Effector memory CD8-positive, alpha-beta T cell (primary cell): ENCODE measurements around the gene KRTAP10-12.

Experiments
- ATAC-seq: fragments of 150-1000 bp; cut with Tn5 transposase; replicated peaks from 2 replicates; pipeline ENCODE4 v1.10.0; 2021; ENCODE audit warnings: mild to moderate bottlenecking, moderate library complexity
- DNase-seq, 3 experiments: peaks; one replicate each; pipeline ENCODE4 v3.0.0; 2021
- H3K27ac Mint-ChIP-seq, 2 donors: one replicate each; pipeline ENCODE4 v1.8.0; 2022; ENCODE audit warnings: mild to moderate bottlenecking in 2 of 2, mixed read lengths in 2 of 2, moderate library complexity in 2 of 2
- H3K27me3 Mint-ChIP-seq, 2 donors: one replicate each; pipeline ENCODE4 v1.8.0; 2022; ENCODE audit warnings: mixed read lengths in 2 of 2
- H3K36me3 Mint-ChIP-seq: one replicate; pipeline ENCODE4 v1.8.0; 2022; ENCODE audit warnings: mild to moderate bottlenecking, moderate library complexity, mixed read lengths; ENCODE audit not compliant: insufficient read depth
- H3K4me1 Mint-ChIP-seq, 2 donors: one replicate each; pipeline ENCODE4 v1.8.0; 2022; ENCODE audit warnings: low read depth in 2 of 2, mixed read lengths in 2 of 2
- H3K4me3 Mint-ChIP-seq, 2 donors: one replicate each; pipeline ENCODE4 v1.8.0; 2022; ENCODE audit warnings: mild to moderate bottlenecking in 2 of 2, mixed read lengths in 2 of 2, moderate library complexity in 2 of 2
- H3K9me3 Mint-ChIP-seq, 2 donors: one replicate each; pipeline ENCODE4 v1.8.0; 2022; ENCODE audit warnings: mixed read lengths in 2 of 2

Gene KRTAP10-12

DNA sequence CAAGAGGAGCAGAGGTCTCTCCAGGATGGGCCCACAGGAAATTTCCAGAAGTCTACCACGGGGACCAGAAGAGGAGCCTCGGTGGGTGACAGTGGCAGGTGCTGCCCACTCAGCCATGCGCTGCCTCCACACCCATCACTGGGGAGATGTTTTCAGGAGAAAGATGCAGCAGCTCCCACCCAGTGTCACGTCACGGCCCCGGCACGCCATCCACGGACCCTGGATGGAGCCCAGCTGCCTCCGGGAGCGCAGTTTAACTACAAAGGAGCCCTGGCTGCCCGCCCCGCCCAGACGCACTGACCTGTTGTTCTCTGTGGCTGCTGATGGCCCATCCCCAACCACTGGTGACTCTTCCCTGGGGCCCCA is 7.6 kb downstream of the KRTAP10-12 start:
- Mint-ChIP-seq H3K4me1 (peaks cover 20 to 25% of the 10 kb centered on the region in 2 donors), H3K4me3 (no peak overlapping the region), H3K27ac (no peak overlapping the region), H3K36me3 (no peaks in the 10 kb centered on the region), H3K9me3 (peaks cover 0 to 4% of the 10 kb centered on the region in 2 donors), H3K27me3 (peaks cover 88 to 100% of the 10 kb centered on the region in 2 donors)
- ATAC-seq (no peak), DNase-seq (no peak)

DNA sequence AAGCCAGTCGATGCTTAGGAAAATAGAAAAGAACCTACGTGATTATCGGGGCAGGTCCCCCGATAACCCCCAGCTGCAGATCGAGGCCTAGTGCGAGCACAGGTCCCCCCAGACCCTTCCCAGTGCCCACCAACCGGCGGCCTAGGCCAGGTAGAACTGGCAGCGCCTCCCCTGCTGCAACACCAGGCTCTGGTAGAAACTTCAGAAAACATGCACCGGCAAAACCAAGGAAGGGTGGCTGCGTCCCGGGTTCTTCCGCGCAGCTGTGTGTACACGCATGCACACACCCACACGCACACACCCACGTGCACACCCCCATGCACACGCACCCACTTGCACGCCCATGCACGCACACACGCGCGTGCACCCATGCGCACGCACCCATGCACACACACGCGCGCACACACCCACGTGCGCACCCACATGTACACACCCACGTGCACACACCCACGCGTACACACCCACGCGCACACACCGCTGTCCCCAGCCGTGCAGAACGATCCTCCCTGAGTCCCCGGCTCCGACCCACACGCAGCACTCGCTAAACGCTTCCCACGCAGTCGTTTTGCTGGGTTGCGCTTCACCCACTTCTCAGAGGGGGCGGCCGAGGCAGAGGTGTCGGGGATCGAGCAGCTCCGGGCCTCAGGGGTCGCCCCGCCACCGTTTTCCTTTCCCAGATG is 9.2 kb downstream of the KRTAP10-12 start:
- Mint-ChIP-seq H3K4me1 (peaks cover 31 to 32% of the 10 kb centered on the region in 2 donors), H3K9me3 (peaks cover 0 to 4% of the 10 kb centered on the region in 2 donors), H3K4me3 (peak overlapping the region in 1 of 2 donors; percentile 18), H3K36me3 (no peaks in the 10 kb centered on the region), H3K27ac (no peak overlapping the region), H3K27me3 (peaks cover 88 to 100% of the 10 kb centered on the region in 2 donors)
- ATAC-seq (no peak), DNase-seq (no peak)

DNA sequence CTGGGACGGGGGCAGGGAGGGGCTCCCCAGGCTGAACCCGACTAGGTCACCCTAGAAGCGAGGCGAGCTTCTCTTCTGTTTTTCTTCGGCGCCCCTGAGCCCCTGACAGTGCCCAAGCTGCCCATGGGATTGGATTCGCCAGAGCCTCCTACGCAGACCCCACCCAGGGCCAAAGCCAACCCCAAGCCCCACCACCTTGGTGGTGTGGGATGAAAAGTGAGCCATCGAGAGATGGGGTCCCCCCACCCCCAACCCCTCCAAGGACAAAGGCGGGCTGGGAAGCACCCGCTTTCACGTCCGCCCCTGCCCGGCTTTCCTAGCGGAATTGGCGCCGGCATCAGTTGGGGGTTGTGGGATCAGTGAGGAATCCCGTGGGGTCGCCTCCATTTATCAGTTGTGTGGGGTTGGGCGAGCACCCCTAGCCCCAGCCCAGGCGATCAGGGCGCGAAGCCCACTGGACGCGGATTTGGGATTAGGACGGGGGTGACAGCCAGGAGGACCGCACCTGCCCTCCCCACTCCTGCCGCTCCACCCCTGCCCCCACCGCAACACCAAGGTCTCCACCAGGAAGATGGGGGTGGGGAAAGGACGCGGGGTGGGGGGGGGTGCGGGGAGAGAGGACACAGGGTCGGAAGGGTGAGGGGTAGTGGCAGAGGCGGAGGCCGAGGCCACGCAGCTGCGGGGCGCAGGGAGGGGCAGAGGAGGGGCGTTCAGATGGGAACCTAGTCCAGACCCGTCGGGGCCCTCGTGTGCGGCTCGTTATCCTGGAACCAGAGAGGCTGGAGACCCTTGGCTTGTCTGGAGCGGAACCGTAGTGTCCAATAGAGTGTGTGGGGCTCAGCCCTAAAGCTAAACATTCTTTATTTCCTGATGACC is 10.0 kb downstream of the KRTAP10-12 start:
- Mint-ChIP-seq H3K4me1 (peaks cover 32 to 35% of the 10 kb centered on the region in 2 donors), H3K27me3 (peaks cover 90 to 100% of the 10 kb centered on the region in 2 donors), H3K27ac (no peak overlapping the region), H3K4me3 (peak overlapping the region in 1 of 2 donors; percentile 8), H3K36me3 (no peaks in the 10 kb centered on the region), H3K9me3 (peaks cover 0 to 4% of the 10 kb centered on the region in 2 donors)
- DNase-seq (no peak), ATAC-seq (no peak)

DNA sequence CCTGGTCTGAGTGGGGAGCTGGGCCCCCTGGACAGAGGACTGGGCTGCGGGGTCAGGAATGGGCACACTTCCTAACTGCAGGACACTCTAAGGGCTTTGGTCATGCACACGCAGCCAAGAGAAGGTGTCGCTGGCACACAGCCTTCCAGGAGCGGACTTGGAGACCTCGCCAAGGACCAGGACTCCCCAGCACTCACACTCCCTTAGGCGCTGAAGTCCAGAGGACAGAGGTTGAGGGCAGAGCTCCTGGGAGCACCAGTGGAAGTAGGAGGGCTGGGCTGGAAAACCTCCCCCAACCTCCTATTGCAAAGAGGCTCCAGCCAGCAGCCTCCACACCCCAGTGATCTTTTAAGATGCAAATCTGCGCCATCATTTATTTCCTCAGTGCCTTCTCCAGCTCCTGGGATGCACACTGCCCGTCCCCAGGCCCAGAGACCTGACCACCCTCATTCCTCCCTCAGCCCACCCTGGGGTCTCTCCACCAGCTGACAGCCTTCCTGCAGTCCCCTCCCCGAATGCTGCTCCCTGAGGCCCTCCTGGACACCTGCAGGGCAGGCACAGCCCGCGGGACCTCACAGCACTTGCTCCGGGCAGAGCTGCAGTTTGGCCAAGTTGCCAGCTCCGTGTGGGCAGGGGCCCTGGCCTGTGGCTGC is 11.4 kb downstream of the KRTAP10-12 start:
- Mint-ChIP-seq H3K4me3 (peak overlapping the region; percentile 4 to 8), H3K4me1 (peaks cover 29 to 35% of the 10 kb centered on the region in 2 donors), H3K9me3 (peaks cover 0 to 4% of the 10 kb centered on the region in 2 donors), H3K27ac (no peak overlapping the region), H3K27me3 (peaks cover 86 to 100% of the 10 kb centered on the region in 2 donors), H3K36me3 (no peaks in the 10 kb centered on the region)
- DNase-seq (no peak), ATAC-seq (no peak)

DNA sequence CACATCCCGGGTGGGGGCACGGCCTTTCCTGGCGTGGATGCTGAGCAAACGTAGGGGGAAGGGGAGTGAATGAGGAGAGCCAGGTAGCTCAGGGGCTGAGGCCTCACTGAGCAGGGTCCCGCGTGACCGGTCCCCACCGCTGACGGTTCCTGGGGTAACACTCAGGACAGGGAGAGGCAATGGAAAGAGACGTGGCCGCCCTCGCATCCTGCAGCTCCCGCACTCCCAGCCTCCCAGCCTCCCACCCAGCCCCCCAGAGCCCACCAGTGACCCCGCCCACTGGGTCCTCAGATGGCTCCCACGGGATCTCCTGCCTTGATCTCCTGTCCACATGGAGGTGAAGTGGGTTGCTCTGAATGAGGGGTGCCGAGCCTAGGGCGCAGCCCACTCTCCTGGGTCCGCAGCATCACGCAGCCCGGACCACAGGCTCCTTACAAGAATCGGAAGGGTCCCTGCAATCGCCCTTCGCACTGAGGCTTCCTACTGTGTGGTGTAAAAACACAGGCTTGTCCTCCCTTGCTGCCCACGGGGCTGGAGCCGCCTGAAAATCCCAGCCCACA is 12.0 kb downstream of the KRTAP10-12 start:
- H3K27me3 Mint-ChIP-seq: peaks cover 92 to 100% of the 10 kb centered on the region in 2 donors
- DNase-seq (no peak), ATAC-seq (no peak)
- H3K27ac Mint-ChIP-seq: no peak overlapping the region
- H3K4me3 Mint-ChIP-seq: peak overlapping the region; percentile 60 to 71
- H3K9me3 Mint-ChIP-seq: peaks cover 0 to 4% of the 10 kb centered on the region in 2 donors
- peaks cover 29 to 35% of the 10 kb centered on the region in 2 donors for H3K4me1 Mint-ChIP-seq
- no peaks in the 10 kb centered on the region for H3K36me3 Mint-ChIP-seq

DNA sequence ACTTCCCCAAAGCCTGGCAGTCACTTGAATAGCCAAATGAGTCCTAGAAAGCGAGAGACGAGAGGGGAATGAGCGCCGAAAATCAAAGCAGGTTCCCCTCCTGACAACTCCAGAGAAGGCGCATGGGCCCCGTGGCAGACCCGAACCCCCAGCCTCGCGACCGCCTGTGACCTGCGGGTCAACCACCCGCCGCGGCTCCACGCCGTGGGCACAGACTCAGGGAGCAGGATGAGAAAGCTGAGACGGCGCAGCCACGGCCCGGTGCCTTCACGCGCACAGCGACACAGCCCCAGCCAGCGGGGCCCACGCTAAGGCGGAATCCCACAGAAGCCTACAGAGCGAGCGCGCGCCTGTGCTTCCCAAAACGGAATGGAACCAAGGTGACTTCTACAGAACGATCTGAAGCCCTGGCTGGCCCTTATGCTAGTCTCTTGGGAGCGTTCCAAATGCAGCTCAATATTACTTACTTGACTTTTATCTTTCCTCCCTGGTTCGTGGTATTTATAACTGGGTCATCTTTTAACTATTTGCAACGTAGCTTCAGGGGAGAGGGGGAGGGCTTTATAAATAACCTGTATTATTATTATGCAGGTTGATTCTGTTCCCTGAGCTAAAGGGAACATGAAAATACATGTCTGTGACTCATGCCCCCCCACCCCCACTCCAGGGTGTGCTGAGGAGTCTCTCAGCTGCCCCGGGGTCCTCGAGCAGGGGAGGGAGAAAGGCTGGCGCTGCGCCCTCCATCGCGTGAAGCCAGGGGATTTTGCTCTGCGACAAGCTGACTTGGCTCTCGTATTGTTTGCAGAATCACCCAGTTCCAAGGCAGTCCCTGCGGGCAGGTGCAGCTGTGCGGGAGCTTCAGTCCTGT is 12.7 kb downstream of the KRTAP10-12 start:
- ATAC-seq (peak; percentile 62), DNase-seq (no peak)
- Mint-ChIP-seq H3K27me3 (peaks cover 93 to 100% of the 10 kb centered on the region in 2 donors), H3K9me3 (peaks cover 0 to 4% of the 10 kb centered on the region in 2 donors), H3K4me1 (peaks cover 29 to 36% of the 10 kb centered on the region in 2 donors), H3K27ac (no peak overlapping the region), H3K4me3 (peak overlapping the region; percentile 60 to 71), H3K36me3 (no peaks in the 10 kb centered on the region)

DNA sequence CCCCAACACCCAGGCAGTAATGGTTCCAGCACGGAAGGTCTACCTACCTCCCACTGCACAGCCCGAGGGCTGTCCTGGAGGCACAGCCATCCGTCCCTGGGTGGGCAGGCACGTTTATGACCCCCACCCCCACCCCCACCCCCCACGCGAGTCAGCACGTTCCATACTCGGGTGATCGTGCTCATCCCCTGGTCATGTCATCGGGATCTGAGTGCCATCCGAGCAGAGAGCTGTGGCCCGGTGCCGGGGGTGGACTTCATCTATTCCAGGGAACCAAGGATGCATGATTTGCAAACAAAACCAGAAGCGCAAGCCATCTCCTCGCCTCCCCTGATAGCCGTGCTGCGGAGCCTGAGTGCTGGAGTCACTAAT is 13.3 kb downstream of the KRTAP10-12 start:
- Mint-ChIP-seq H3K4me3 (peak overlapping the region; percentile 62 to 71), H3K36me3 (no peaks in the 10 kb centered on the region), H3K27ac (no peak overlapping the region), H3K4me1 (peaks cover 34 to 40% of the 10 kb centered on the region in 2 donors), H3K9me3 (peaks cover 0 to 4% of the 10 kb centered on the region in 2 donors), H3K27me3 (peaks cover 91 to 98% of the 10 kb centered on the region in 2 donors)
- no peak for DNase-seq
- ATAC-seq: no peak

DNA sequence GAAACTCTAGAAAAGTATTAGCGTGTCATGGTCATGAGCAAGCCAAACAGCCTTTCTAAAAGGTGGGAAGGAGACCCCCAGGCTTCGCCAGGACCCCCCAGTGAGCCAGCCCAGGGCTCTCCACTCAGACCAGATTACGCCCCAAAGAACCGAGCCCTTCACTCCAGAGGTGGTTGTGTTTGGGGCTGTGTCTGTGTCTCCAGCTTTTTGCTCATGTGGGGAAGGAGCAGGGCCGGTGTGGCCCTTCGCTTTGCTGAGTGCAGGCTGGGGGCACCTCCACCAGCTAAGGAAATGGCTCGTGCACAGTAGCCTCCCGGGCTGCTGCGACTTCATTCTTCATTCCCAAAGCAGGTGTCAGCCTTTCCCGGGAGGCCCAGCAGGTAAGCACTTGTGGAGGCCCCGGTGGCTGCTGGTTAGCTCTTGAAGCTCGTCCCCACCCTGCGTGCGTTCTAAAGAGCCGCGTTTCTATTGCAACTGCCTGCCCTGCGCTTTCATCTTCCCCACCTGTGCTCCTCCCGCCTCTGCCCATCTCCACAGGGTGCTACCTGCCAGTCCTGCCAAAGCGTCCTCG is 13.9 kb downstream of the KRTAP10-12 start:
- Mint-ChIP-seq H3K9me3 (peaks cover 0 to 1% of the 10 kb centered on the region in 2 donors), H3K4me1 (peaks cover 31 to 38% of the 10 kb centered on the region in 2 donors), H3K36me3 (no peaks in the 10 kb centered on the region), H3K27me3 (peaks cover 87 to 96% of the 10 kb centered on the region in 2 donors), H3K27ac (no peak overlapping the region), H3K4me3 (peak overlapping the region; percentile 62 to 67)
- peak; percentile 38 for ATAC-seq
- DNase-seq: no peak

DNA sequence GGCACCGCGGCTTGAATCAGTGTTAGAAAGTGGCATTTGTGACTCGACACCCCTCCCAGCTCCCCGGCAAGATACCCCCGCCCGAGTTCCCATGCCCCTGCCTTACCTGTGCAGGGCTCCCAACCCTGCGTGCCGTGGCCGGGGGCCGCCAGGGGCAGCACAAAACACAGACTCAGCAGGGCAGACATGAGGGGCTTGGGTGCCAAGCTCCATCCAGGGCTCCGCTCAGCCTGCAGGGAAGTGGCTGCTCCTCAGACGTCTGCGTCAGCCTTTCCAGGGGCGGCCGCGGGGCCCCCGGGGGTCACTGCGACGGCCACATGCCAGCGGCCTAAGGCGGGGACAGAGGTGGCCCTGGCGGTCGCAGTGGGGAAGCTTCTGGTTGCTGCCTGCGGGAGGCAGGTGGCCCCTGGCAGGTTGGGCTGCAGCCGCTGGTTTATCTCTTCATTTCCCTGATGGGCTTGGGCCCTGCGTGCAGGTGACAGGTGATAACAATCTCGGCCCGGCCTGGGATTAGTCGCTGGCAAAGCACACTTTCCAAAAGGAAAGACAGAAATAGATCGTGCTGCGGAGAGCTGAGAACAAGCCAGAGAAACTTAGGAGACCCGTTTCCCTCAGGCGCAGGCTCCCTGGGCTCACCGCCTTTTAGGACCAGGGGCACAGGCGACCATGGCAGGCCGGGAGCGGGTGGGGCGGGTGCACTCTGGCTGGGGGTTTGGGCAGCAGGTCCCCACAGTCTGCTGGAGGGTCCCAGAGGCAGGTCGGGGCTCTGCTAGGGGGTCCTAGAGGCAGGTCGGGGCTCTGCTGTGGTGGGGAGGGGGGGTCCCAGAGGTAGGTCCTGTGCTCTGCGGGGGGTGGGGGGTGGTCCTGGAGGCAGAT is 14.6 kb downstream of the KRTAP10-12 start, which contains the start of gene TSPEAR:
TSPEAR (minus strand) TSS at position 246 of the 876 bp plus-strand sequence; CDS start at position 188, 58 bp downstream.
- Mint-ChIP-seq H3K4me3 (peak within 1 kb of the TSS; percentile 62 to 67), H3K4me1 (peaks cover 29 to 37% of the 10 kb centered on the region in 2 donors), H3K9me3 (no peaks in the 10 kb centered on the region), H3K27ac (no peak within 1 kb of the TSS), H3K36me3 (no peaks in the 10 kb centered on the region), H3K27me3 (peaks cover 80 to 93% of the 10 kb centered on the region in 2 donors)
- no peak for DNase-seq
- peak; percentile 11 for ATAC-seq

DNA sequence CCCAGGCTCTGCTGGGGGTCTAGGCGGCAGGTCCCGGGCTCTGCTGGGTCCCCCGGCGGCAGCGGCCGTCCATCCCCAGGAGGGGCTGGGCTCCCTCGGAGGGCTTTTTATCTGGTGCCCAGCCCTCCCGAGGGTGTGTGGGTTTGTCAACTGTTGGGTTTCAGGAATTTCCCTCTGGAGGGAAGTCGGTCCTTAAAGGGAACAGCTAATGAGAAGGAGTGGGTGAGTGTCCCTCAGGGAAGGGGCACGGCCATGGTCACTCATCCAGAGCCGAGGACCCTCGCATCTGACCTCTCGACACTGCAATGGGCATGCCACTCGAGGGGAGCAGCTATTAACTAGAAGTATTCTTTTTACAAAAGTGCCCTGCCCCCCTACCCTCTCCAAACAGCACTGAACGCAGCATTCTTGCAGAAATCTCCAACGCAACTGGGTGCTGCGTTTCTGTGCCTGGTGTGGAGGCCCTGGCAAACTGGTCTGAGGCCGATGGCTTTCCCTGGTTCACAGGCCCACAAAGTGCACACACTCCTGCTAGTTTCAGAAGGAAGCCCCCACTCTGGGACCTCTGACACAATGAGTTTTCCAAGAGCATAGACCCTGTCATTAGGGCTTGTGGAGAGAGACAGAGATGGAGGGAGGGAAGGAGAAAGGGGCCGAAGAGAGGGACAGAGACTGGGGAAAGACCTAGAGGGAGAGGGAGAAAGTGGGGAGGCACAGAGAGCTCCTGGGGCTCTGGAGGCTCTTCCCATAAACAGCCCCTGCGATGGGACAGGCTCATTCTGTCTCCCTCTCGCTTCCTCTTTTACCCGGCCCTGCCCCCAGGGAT is 15.4 kb downstream of the KRTAP10-12 start:
- no peaks in the 10 kb centered on the region for H3K36me3 Mint-ChIP-seq
- H3K9me3 Mint-ChIP-seq: no peaks in the 10 kb centered on the region
- peaks cover 72 to 85% of the 10 kb centered on the region in 2 donors for H3K27me3 Mint-ChIP-seq
- DNase-seq: no peak
- H3K27ac Mint-ChIP-seq: no peak overlapping the region
- no peak for ATAC-seq
- H3K4me3 Mint-ChIP-seq: peak overlapping the region in 1 of 2 donors; percentile 26
- H3K4me1 Mint-ChIP-seq: peaks cover 29 to 35% of the 10 kb centered on the region in 2 donors

DNA sequence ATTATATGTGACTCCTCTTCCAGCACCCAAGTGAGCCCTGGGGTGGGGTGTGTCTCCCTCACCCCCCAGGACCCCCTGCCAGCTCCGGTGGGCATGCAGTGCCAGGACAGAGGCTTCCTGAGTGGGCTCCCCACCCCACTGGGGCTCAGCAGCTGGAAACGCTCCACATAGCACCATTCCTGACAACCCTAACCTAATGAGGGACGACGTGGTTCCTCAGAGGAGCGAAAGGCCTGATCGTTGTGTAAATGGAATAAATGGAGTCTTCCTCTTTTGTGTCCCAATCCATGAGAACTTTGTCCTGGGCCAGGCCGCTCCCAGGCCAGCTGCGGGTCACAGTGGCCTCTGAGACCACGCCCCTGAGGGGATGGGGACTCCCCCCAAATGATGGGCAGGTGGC is 16.2 kb downstream of the KRTAP10-12 start:
- Mint-ChIP-seq H3K36me3 (no peaks in the 10 kb centered on the region), H3K9me3 (no peaks in the 10 kb centered on the region), H3K27ac (no peak overlapping the region), H3K27me3 (peaks cover 68 to 80% of the 10 kb centered on the region in 2 donors), H3K4me3 (no peak overlapping the region), H3K4me1 (peaks cover 25 to 35% of the 10 kb centered on the region in 2 donors)
- no peak for DNase-seq
- ATAC-seq: no peak
